Smooth muscle cell (in vitro differentiated cells): ENCODE data around the gene DNAJC5G. TPM values are rescaled to one million over a fixed set of nuclear protein-coding genes. Genes with fewer than 3 reads are reported as not detected.
"Not testable (repeated sequence)": the region's sequence is repeated elsewhere in the genome, so short reads cannot be mapped to it uniquely, and the experiment has no call there.

Experiments used
- DNase-seq: peaks from one replicate; lab custom pipeline; 2025; ENCODE audit not compliant: unreplicated experiment; lab: John Stamatoyannopoulos, UW
- H2AFZ ChIP-seq: fragments of 200-600 bp; sonication (generic); 2 replicates; pipeline ENCODE4 v1.6.0; 2016; ENCODE audit warnings: antibody characterized with exemption, low read depth, mild to moderate bottlenecking
- H3F3A ChIP-seq: fragments of 200-600 bp; sonication (generic); 2 replicates; pipeline ENCODE4 v1.6.0; 2017; ENCODE audit warnings: antibody characterized with exemption, low read depth
- H3K27ac ChIP-seq: fragments of 200-600 bp; sonication (generic); 2 replicates; pipeline ENCODE4 v1.5.1; 2016; ENCODE audit warnings: low read depth, mild to moderate bottlenecking
- H3K27me3 ChIP-seq: fragments of 200-600 bp; sonication (generic); 2 replicates; pipeline ENCODE4 v1.6.1; 2016; ENCODE audit warnings: low read depth, mild to moderate bottlenecking
- H3K36me3 ChIP-seq: fragments of 200-600 bp; sonication (generic); 2 replicates; pipeline ENCODE4 v1.5.1; 2016; ENCODE audit warnings: low read depth
- H3K4me1 ChIP-seq: fragments of 200-600 bp; sonication (generic); 2 replicates; pipeline ENCODE4 v1.5.1; 2016; ENCODE audit warnings: low read depth
- H3K4me2 ChIP-seq: fragments of 200-600 bp; sonication (generic); 2 replicates; pipeline ENCODE4 v1.6.0; 2016; ENCODE audit warnings: mild to moderate bottlenecking
- H3K4me3 ChIP-seq: fragments of 200-600 bp; sonication (generic); 2 replicates; pipeline ENCODE4 v1.5.1; 2016; ENCODE audit warnings: mild to moderate bottlenecking
- H3K79me2 ChIP-seq: fragments of 200-600 bp; sonication (generic); 2 replicates; pipeline ENCODE4 v1.6.0; 2016; ENCODE audit warnings: low read depth, mild to moderate bottlenecking
- H3K9ac ChIP-seq: fragments of 200-600 bp; sonication (generic); 2 replicates; pipeline ENCODE4 v1.6.0; 2016; ENCODE audit warnings: low read depth
- H3K9me3 ChIP-seq: fragments of 200-600 bp; sonication (generic); replicated peaks from 2 replicates; pipeline ENCODE4 v1.5.1; 2016; ENCODE audit warnings: low read depth
- H4K20me1 ChIP-seq: fragments of 200-600 bp; sonication (generic); 2 replicates; pipeline ENCODE4 v1.6.0; 2016; ENCODE audit warnings: low read depth
- CTCF ChIP-seq: fragments of 200-600 bp; sonication (generic); IDR thresholded peaks from 2 replicates; pipeline ENCODE4 v1.5.1; 2017; ENCODE audit warnings: borderline replicate concordance, mild to moderate bottlenecking, antibody characterized with exemption; ENCODE audit not compliant: insufficient read depth, poor library complexity, severe bottlenecking
- WGBS: methylation state at CpG from one replicate; pipeline ENCODE4 v1.1.7; 2016; ENCODE audit warnings: low lambda C conversion rate; 5-methylcytosine and 5-hydroxymethylcytosine counted together
- polyA plus RNA-seq: library from polyadenylated mRNA; unstranded; fragments of >200 nt; fragmentation: Nextera tagmentation; extraction: Ambion mirVana; gene quantifications from 2 replicates; pipeline ENCODE4 v1.2.1, GENCODE V29; 2016
- total RNA-seq: library from RNA; depleted of rRNA; stranded (reverse); fragments of >200 nt; gene quantifications from 2 replicates; pipeline ENCODE4 v1.2.3, GENCODE V29; 2014

DNAJC5G gene
- total and polyA plus RNA-seq, 2 experiments from 2014 or later = not detected

- Histone ChIP-seq H3K4me2 (no peak overlapping the region), H3K36me3 (no peaks in the 10 kb centered on the region), H3K4me3 (no peak overlapping the region), H3K4me1 (no peaks in the 10 kb centered on the region), H3K79me2 (no peaks in the 10 kb centered on the region), H2AFZ (no peak overlapping the region), H3F3A (no peaks in the 10 kb centered on the region), H3K9me3 (no peaks in the 10 kb centered on the region), H3K27me3 (peaks cover 6% of the 10 kb centered on the region), H4K20me1 (no peaks in the 10 kb centered on the region), H3K9ac (no peak overlapping the region), H3K27ac (no peak overlapping the region)
- 95% methylated on average over 8 of the region's 8 CpGs for WGBS
- DNase-seq = no peak
- TF ChIP-seq CTCF = no peak
Observed at GRCh38 chr2:27294928-27295327, 19.7 kb downstream of the DNAJC5G start.

GRCh38 chr2:27296481-27296880 is 21.2 kb downstream of the DNAJC5G start:
- WGBS = 84% methylated on average over 4 of the region's 4 CpGs

GRCh38 chr2:27297195-27297594 is 22.0 kb downstream of the DNAJC5G start:
- Histone ChIP-seq H4K20me1 (no peaks in the 10 kb centered on the region), H3K4me3 (no peak overlapping the region), H3K4me2 (no peak overlapping the region), H3K79me2 (no peaks in the 10 kb centered on the region), H3K4me1 (no peaks in the 10 kb centered on the region), H3K27ac (no peak overlapping the region), H3K9ac (no peak overlapping the region), H3K36me3 (no peaks in the 10 kb centered on the region), H3K9me3 (no peaks in the 10 kb centered on the region), H3F3A (no peaks in the 10 kb centered on the region), H2AFZ (no peak overlapping the region), H3K27me3 (no peaks in the 10 kb centered on the region)
- no peak for TF ChIP-seq CTCF
- DNase-seq = no peak
- WGBS = 91% methylated on average over 3 of the region's 3 CpGs

More at GRCh38 chr2:27296481-27296880, 21.2 kb downstream of the DNAJC5G start:
- H4K20me1 ChIP-seq = no peaks in the 10 kb centered on the region
- peaks cover under 1% of the 10 kb centered on the region for H3K27me3 ChIP-seq
- no peaks in the 10 kb centered on the region for H3K9me3 ChIP-seq
- no peaks in the 10 kb centered on the region for H3K36me3 ChIP-seq
- no peaks in the 10 kb centered on the region for H3K4me1 ChIP-seq
- H3K4me3 ChIP-seq = no peak overlapping the region
- H3K27ac ChIP-seq = no peak overlapping the region
- H3K79me2 ChIP-seq = no peaks in the 10 kb centered on the region
- H3K9ac ChIP-seq = no peak overlapping the region
- no peak overlapping the region for H2AFZ ChIP-seq
- no peak overlapping the region for H3K4me2 ChIP-seq
- TF ChIP-seq CTCF = no peak
- DNase-seq = no peak
- H3F3A ChIP-seq = no peaks in the 10 kb centered on the region

- no peaks in the 10 kb centered on the region for H3K4me1 ChIP-seq
- H3K4me3 ChIP-seq = no peak overlapping the region
- no peaks in the 10 kb centered on the region for H3K36me3 ChIP-seq
- no peak overlapping the region for H3K4me2 ChIP-seq
- H4K20me1 ChIP-seq = no peaks in the 10 kb centered on the region
- H3K27me3 ChIP-seq = no peaks in the 10 kb centered on the region
- no peak for TF ChIP-seq CTCF
- WGBS = 89% methylated on average over 18 of the region's 18 CpGs
- no peak overlapping the region for H2AFZ ChIP-seq
- no peak overlapping the region for H3K27ac ChIP-seq
- no peak overlapping the region for H3K9ac ChIP-seq
- no peaks in the 10 kb centered on the region for H3K9me3 ChIP-seq
- no peaks in the 10 kb centered on the region for H3K79me2 ChIP-seq
- H3F3A ChIP-seq = no peaks in the 10 kb centered on the region
- DNase-seq = no peak
Observed at GRCh38 chr2:27298391-27299080, 23.3 kb downstream of the DNAJC5G start.

- not testable (repeated sequence) for H3K27ac ChIP-seq, H3K36me3 ChIP-seq, H3K4me2 ChIP-seq, H3K4me1 ChIP-seq, DNase-seq, H3K9ac ChIP-seq, H3K4me3 ChIP-seq, H3F3A ChIP-seq, H3K79me2 ChIP-seq, H4K20me1 ChIP-seq, H2AFZ ChIP-seq, H3K9me3 ChIP-seq
- peaks cover 14% of the 10 kb centered on the region for H3K27me3 ChIP-seq
- 94% methylated on average over 4 of the region's 4 CpGs for WGBS
Observed at GRCh38 chr2:27300606-27301005, 25.4 kb downstream of the DNAJC5G start.
